HG03095 (cell line): ENCODE results near the gene TTC27.
"Not testable (repeated sequence)": the region's sequence is repeated elsewhere in the genome, so short reads cannot be mapped to it uniquely, and the experiment has no call there.

Experiments used
- ATAC-seq: cut with Tn5 transposase; IDR thresholded peaks from one replicate; pipeline ENCODE4 v1.9.1; 2021; ENCODE audit warnings: moderate library complexity; ENCODE audit not compliant: unreplicated experiment

TTC27 gene

GRCh38 chr2:32718752-32719151 lies 90.9 kb downstream of the TTC27 start:
- no peak for ATAC-seq

- ATAC-seq, result no peak
These were observed 91.6 kb downstream of the TTC27 start for GRCh38 chr2:32719430-32719829.

GRCh38 chr2:32719933-32720716 lies 92.3 kb downstream of the TTC27 start:
- no peak for ATAC-seq

GRCh38 chr2:32720771-32721170 lies 92.9 kb downstream of the TTC27 start:
- no peak for ATAC-seq

- ATAC-seq, result no peak
These were observed 93.5 kb downstream of the TTC27 start for GRCh38 chr2:32721376-32721775.

GRCh38 chr2:32723467-32724079 lies 95.7 kb downstream of the TTC27 start:
- ATAC-seq, result no peak

GRCh38 chr2:32726678-32727077 lies 98.8 kb downstream of the TTC27 start:
- ATAC-seq, result not testable (repeated sequence)

GRCh38 chr2:32727157-32727556 lies 99.3 kb downstream of the TTC27 start:
- no peak for ATAC-seq

- ATAC-seq, result not testable (repeated sequence)
These were observed 103.1 kb downstream of the TTC27 start for GRCh38 chr2:32730958-32731357.

- ATAC-seq, result no peak
These were observed 104.3 kb downstream of the TTC27 start for GRCh38 chr2:32732120-32732519.

GRCh38 chr2:32732912-32733472 lies 105.1 kb downstream of the TTC27 start:
- ATAC-seq, result no peak

GRCh38 chr2:32735348-32735747 lies 107.5 kb downstream of the TTC27 start:
- no peak for ATAC-seq

- ATAC-seq, result no peak
These were observed 111.1 kb downstream of the TTC27 start for GRCh38 chr2:32738939-32739338.

- no peak for ATAC-seq
These were observed 111.8 kb downstream of the TTC27 start for GRCh38 chr2:32739664-32740063.

- no peak for ATAC-seq
These were observed 113.7 kb downstream of the TTC27 start for GRCh38 chr2:32741575-32741974.

GRCh38 chr2:32742376-32742775 lies 114.5 kb downstream of the TTC27 start:
- no peak for ATAC-seq

- ATAC-seq, result peak; percentile 70
These were observed 115.8 kb downstream of the TTC27 start for GRCh38 chr2:32743480-32744236.

- ATAC-seq, result no peak
These were observed 117.3 kb downstream of the TTC27 start for GRCh38 chr2:32745191-32745590.

GRCh38 chr2:32745675-32746074 lies 117.8 kb downstream of the TTC27 start:
- no peak for ATAC-seq

GRCh38 chr2:32746669-32747068 lies 118.8 kb downstream of the TTC27 start:
- ATAC-seq, result no peak

GRCh38 chr2:32748158-32748557 lies 120.3 kb downstream of the TTC27 start:
- ATAC-seq, result no peak
